OCI-LY1 (cell line): ENCODE measurements around the gene LAMA3.

Experiments used
- CTCF ChIP-seq: fragments of 200-600 bp; sonication (generic), shearing (Covaris generic); IDR thresholded peaks from 2 replicates; pipeline ENCODE4 v1.5.1; 2017; ENCODE audit warnings: mild to moderate bottlenecking, antibody characterized with exemption, low read length, moderate library complexity, mixed read lengths
- EZH2 ChIP-seq: fragments of 200-600 bp; sonication (generic), shearing (Covaris generic); IDR thresholded peaks from 2 replicates; pipeline ENCODE4 v1.8.0; 2017; ENCODE audit warnings: borderline replicate concordance, mixed run types, mild to moderate bottlenecking, antibody characterized with exemption, low read length, moderate library complexity, mixed read lengths

DNA sequence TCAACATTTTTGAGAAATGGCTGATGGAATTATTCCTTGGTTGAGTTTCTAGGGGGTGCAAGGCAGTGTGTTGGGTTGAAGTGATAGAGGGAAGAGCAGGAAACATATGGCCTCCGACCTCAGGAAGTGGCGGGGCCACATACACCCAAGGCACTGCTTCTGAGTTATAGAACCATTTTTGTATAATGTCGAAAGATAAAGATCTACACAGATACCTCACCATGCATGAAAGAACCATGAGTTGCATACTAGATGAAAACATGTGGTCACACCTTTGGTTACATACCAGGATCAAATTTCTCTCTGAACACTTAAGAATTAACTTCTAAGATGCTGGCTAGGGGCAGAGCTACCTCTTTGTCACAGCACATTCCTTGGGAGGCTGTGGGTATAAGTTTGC, 23.2 kb downstream of the LAMA3 start:
- no peak for TF ChIP-seq EZH2
- no peak for TF ChIP-seq CTCF
